H9 (cell line): Measurements from ENCODE around the gene F2R. TPM values are rescaled to one million over a fixed set of nuclear protein-coding genes. Genes with fewer than 3 reads are reported as not detected.

ENCODE experiments used
- DNase-seq: peaks from one replicate; pipeline ENCODE4 v3.0.0-alpha.2; 2017
- H2AFZ ChIP-seq: one replicate; pipeline ENCODE4 v1.6.1; 2013; ENCODE audit warnings: mild to moderate bottlenecking, low read length, control low read depth, moderate library complexity
- H2AK5ac ChIP-seq: 2 replicates; pipeline ENCODE4 v1.6.1; 2013; ENCODE audit warnings: low read length, control low read depth, mixed read lengths; ENCODE audit not compliant: insufficient read length
- H2BK120ac ChIP-seq: one replicate; pipeline ENCODE4 v1.6.1; 2013; ENCODE audit warnings: low read depth, mild to moderate bottlenecking, low read length, control low read depth, inconsistent platforms; ENCODE audit not compliant: poor library complexity, severe bottlenecking
- H2BK12ac ChIP-seq: 2 replicates; pipeline ENCODE4 v1.6.1; 2013; ENCODE audit warnings: low read length, control low read depth, mixed read lengths, low read depth; ENCODE audit not compliant: insufficient read length
- H2BK15ac ChIP-seq: 2 replicates; pipeline ENCODE4 v1.6.1; 2013; ENCODE audit warnings: low read depth, low read length, control low read depth
- H2BK20ac ChIP-seq: one replicate; pipeline ENCODE4 v1.6.1; 2013; ENCODE audit warnings: low read depth, mild to moderate bottlenecking, low read length, control low read depth, inconsistent platforms; ENCODE audit not compliant: poor library complexity, severe bottlenecking
- H2BK5ac ChIP-seq: 2 replicates; pipeline ENCODE4 v1.6.1; 2013; ENCODE audit warnings: low read length, control low read depth, mixed read lengths; ENCODE audit not compliant: insufficient read length
- H3K14ac ChIP-seq: 2 replicates; pipeline ENCODE4 v1.6.1; 2013; ENCODE audit warnings: low read length, control low read depth; ENCODE audit not compliant: insufficient read depth
- H3K18ac ChIP-seq: 2 replicates; pipeline ENCODE4 v1.6.1; 2013; ENCODE audit warnings: low read depth, mild to moderate bottlenecking, mixed read lengths, low read length, control low read depth; ENCODE audit not compliant: insufficient read length
- H3K23ac ChIP-seq: 2 replicates; pipeline ENCODE4 v1.6.1; 2013; ENCODE audit warnings: low read length, control low read depth, mixed read lengths, low read depth; ENCODE audit not compliant: insufficient read length
- H3K23me2 ChIP-seq: 2 replicates; pipeline ENCODE4 v1.6.1; 2013; ENCODE audit warnings: low read depth, mild to moderate bottlenecking, mixed read lengths, low read length, control low read depth; ENCODE audit not compliant: insufficient read length, poor library complexity, severe bottlenecking
- H3K27ac ChIP-seq: 2 replicates; pipeline ENCODE4 v1.5.1; 2013; ENCODE audit warnings: low read length, control low read depth, mixed read lengths, low read depth; ENCODE audit not compliant: insufficient read length
- H3K27me3 ChIP-seq: 2 replicates; pipeline ENCODE4 v1.6.1; 2013; ENCODE audit warnings: low read length, control low read depth, inconsistent platforms; ENCODE audit not compliant: insufficient read depth
- H3K4ac ChIP-seq: 2 replicates; pipeline ENCODE4 v1.6.1; 2013; ENCODE audit warnings: low read depth, mild to moderate bottlenecking, control low read depth, inconsistent platforms, low read length, moderate library complexity
- H3K4me1 ChIP-seq: 2 replicates; pipeline ENCODE4 v1.6.1; 2013; ENCODE audit warnings: low read length, control low read depth, inconsistent platforms; ENCODE audit not compliant: insufficient read depth
- H3K4me2 ChIP-seq: 2 replicates; pipeline ENCODE4 v1.6.1; 2013; ENCODE audit warnings: low read length, control low read depth, mixed read lengths; ENCODE audit not compliant: insufficient read length, insufficient read depth
- H3K56ac ChIP-seq: 2 replicates; pipeline ENCODE4 v1.6.1; 2013; ENCODE audit warnings: low read depth, mild to moderate bottlenecking, mixed read lengths, low read length, control low read depth; ENCODE audit not compliant: insufficient read length
- H3K79me1 ChIP-seq: 2 replicates; pipeline ENCODE4 v1.6.1; 2013; ENCODE audit warnings: low read depth, mild to moderate bottlenecking, moderate library complexity, low read length, control low read depth, inconsistent platforms; ENCODE audit not compliant: insufficient read depth, poor library complexity, severe bottlenecking
- H3K79me2 ChIP-seq: 2 replicates; pipeline ENCODE4 v1.6.1; 2013; ENCODE audit warnings: low read length, control low read depth, inconsistent platforms; ENCODE audit not compliant: insufficient read depth
- H3K9ac ChIP-seq: 2 replicates; pipeline ENCODE4 v1.6.1; 2013; ENCODE audit warnings: low read length, control low read depth, mixed read lengths; ENCODE audit not compliant: insufficient read length; ENCODE audit errors: extremely low read depth
- H3K9me3 ChIP-seq: one replicate; pipeline ENCODE4 v1.6.1; 2013; ENCODE audit warnings: low read depth, low read length, inconsistent platforms; ENCODE audit not compliant: control insufficient read depth
- H3T11ph ChIP-seq: one replicate; pipeline ENCODE4 v1.6.1; 2013; ENCODE audit warnings: mild to moderate bottlenecking, low read length, control low read depth, inconsistent platforms
- H4K20me1 ChIP-seq: one replicate; pipeline ENCODE4 v1.6.1; 2013; ENCODE audit not compliant: control insufficient read depth, insufficient read length, insufficient read depth
- H4K5ac ChIP-seq: 2 replicates; pipeline ENCODE4 v1.6.1; 2013; ENCODE audit warnings: low read depth, mild to moderate bottlenecking, mixed read lengths, low read length, control low read depth; ENCODE audit not compliant: insufficient read length
- H4K8ac ChIP-seq: replicated peaks from 2 replicates; pipeline ENCODE4 v1.6.1; 2013; ENCODE audit warnings: low read length, control low read depth, mixed read lengths, low read depth; ENCODE audit not compliant: insufficient read length
- H4K91ac ChIP-seq: 2 replicates; pipeline ENCODE4 v1.6.1; 2013; ENCODE audit warnings: low read depth, mild to moderate bottlenecking, moderate library complexity, mixed read lengths, low read length, control low read depth; ENCODE audit not compliant: insufficient read length
- H3K27ac Mint-ChIP-seq, 3 experiments: 2 replicates in 2 of 3; 3 replicates in 1 of 3; pipeline ENCODE4 v1.8.0; 2020 to 2021; ENCODE audit warnings: mixed read lengths in 3 of 3, mild to moderate bottlenecking in 1 of 3, moderate library complexity in 1 of 3
- H3K27me3 Mint-ChIP-seq: 2 replicates; pipeline ENCODE4 v1.8.0; 2021; ENCODE audit warnings: low read depth, mild to moderate bottlenecking, moderate library complexity, mixed read lengths
- H3K36me3 Mint-ChIP-seq, 3 experiments: 2 replicates in 2 of 3; 3 replicates in 1 of 3; pipeline ENCODE4 v1.8.0; 2020 to 2021; ENCODE audit warnings: low read depth in 3 of 3, mixed read lengths in 3 of 3; ENCODE audit not compliant: insufficient read depth in 1 of 3
- H3K4me1 Mint-ChIP-seq, 2 experiments: 2 replicates each; pipeline ENCODE4 v1.8.0; 2020; ENCODE audit warnings: mixed read lengths in 2 of 2
- H3K4me3 Mint-ChIP-seq, 2 experiments: 2 replicates in 1 of 2; 3 replicates in 1 of 2; pipeline ENCODE4 v1.8.0; 2020 to 2021; ENCODE audit warnings: mild to moderate bottlenecking in 2 of 2, mixed read lengths in 2 of 2, moderate library complexity in 1 of 2
- H3K9me3 Mint-ChIP-seq, 2 experiments: 2 replicates in 1 of 2; 3 replicates in 1 of 2; pipeline ENCODE4 v1.8.0; 2020; ENCODE audit warnings: mild to moderate bottlenecking in 2 of 2, mixed read lengths in 2 of 2, moderate library complexity in 1 of 2
- CTCF ChIP-seq: fragments of 200-600 bp; sonication (generic); conservative IDR thresholded peaks from 3 replicates; pipeline ENCODE4 v1.8.0; 2021; ENCODE audit warnings: antibody characterized with exemption, mild to moderate bottlenecking
- WGBS: extraction: QIAGEN DNeasy Blood & Tissue Kit; methylation state at CpG from one replicate; pipeline ENCODE4 v1.1.7; 2013; ENCODE audit warnings: missing lambda C conversion rate, low lambda C conversion rate, mixed read lengths; ENCODE audit not compliant: insufficient read length; ENCODE audit errors: extremely low coverage; 5-methylcytosine and 5-hydroxymethylcytosine counted together
- total RNA-seq: library from RNA; stranded (reverse); gene quantifications from 2 replicates; pipeline ENCODE4 v1.2.1, GENCODE V29; 2021

F2R gene
- total RNA-seq, 1 experiment from 2014 or later: 14.8 TPM

- Histone ChIP-seq H2AK5ac (no peak overlapping the region), H3K27ac (no peak overlapping the region), H2BK5ac (no peak overlapping the region), H2AFZ (no peak overlapping the region), H2BK15ac (no peak overlapping the region), H3K9me3 (no peaks in the 10 kb centered on the region), H3K9ac (no peak overlapping the region), H3K79me2 (no peaks in the 10 kb centered on the region), H3T11ph (no peak overlapping the region), H4K5ac (no peak overlapping the region), H2BK12ac (no peak overlapping the region), H4K91ac (no peak overlapping the region), H3K4me1 (no peaks in the 10 kb centered on the region), H3K79me1 (no peaks in the 10 kb centered on the region), H3K23ac (no peak overlapping the region), H3K4ac (no peak overlapping the region), H3K4me2 (no peak overlapping the region), H3K27me3 (no peaks in the 10 kb centered on the region; the same call in 1 of the 2 replicates), H3K23me2 (no peaks in the 10 kb centered on the region), H3K14ac (no peak overlapping the region), H4K8ac (no peak overlapping the region), H3K18ac (no peak overlapping the region), H2BK120ac (no peak overlapping the region), H2BK20ac (no peak overlapping the region), H4K20me1 (no peaks in the 10 kb centered on the region), H3K56ac (no peak overlapping the region)
- no peak overlapping the region for H3K27ac Mint-ChIP-seq
- no peak for DNase-seq
- H3K4me3 Mint-ChIP-seq: no peak overlapping the region
- no peaks in the 10 kb centered on the region for H3K27me3 Mint-ChIP-seq
- H3K9me3 Mint-ChIP-seq: no peaks in the 10 kb centered on the region
- H3K36me3 Mint-ChIP-seq: peaks cover 0 to 6% (median 2%) of the 10 kb centered on the region in 3 experiments; a peak in 5 of 7 replicates
- TF ChIP-seq CTCF: no peak
- no peaks in the 10 kb centered on the region for H3K4me1 Mint-ChIP-seq
- no CpG with 5 or more reads among the region's 1 CpG for WGBS
Observed at GRCh38 chr5:76675364-76675763, 40.6 kb upstream of the F2R start.
